GM18867 (cell line): ENCODE measurements around the gene CYS1.
"Not testable (repeated sequence)": the region's sequence is repeated elsewhere in the genome, so short reads cannot be mapped to it uniquely, and the experiment has no call there.

ENCODE experiments used
- ATAC-seq: cut with Tn5 transposase; IDR thresholded peaks from one replicate; pipeline ENCODE4 v1.9.1; 2021; ENCODE audit warnings: mild to moderate bottlenecking, moderate library complexity; ENCODE audit not compliant: unreplicated experiment

CYS1 gene

DNA sequence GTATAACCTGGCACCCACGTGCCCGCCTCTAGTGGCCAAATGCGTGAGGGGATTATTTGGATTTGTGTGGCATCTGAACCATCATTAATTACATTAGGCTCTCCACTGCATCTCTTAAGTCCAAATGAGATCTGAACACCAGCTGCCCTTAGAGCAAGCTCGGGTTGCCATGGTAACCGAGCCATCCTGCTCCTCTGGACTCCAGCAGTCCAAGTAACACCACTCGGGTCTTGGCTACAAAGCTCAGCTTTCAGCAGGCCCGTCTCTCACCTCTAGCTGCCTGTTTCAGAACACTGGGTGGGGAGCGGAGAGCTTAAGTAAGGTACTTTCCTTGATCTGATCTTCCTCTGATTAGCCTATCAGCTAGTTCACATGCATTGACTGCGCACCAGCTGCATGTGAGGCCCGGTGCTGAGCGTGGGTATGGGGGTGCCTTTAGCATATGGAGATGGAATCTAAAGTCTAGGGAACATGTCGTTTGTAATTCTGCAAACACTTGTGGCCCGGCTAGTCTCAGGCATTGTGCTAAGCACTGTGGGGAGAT is 14.1 kb upstream of the CYS1 start:
- ATAC-seq: no peak

- not testable (repeated sequence) for ATAC-seq
These were observed 11.7 kb upstream of the CYS1 start for GRCh38 chr2:10091889-10092244.

DNA sequence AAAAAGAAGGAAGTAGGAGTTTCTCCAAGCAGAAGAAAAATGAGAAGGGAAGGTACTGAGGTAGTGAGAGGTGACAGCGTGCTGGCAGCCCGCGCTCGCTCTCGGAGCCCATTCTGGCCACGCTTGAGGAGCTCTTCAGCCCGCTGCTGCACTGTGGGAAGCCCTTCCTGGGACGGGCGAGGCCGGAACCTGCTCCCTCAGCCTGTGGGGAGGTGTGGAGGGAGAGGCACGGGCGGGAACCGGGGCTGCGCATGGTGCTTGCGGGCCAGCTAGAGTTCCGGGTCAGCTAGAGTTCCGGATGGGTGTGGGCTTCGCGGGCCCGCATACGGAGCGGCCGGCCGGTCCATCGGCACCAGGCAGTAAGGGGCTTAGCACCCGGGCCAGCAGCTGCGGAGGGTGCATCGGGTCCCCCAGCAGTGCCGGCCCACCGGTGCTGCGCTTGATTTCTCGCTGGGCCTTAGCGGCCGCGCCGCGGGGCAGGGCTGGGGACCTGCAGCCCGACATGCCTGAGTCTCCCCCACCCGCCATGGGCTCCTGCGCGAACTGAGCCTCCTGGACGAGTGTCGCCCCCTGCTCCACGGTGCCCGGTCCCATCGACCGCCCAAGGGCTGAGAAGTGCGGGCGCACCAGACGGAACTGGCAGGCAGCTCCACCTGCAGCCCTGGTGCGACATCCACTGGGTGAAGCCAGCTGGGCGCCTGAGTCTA is 11.1 kb upstream of the CYS1 start:
- ATAC-seq: no peak

DNA sequence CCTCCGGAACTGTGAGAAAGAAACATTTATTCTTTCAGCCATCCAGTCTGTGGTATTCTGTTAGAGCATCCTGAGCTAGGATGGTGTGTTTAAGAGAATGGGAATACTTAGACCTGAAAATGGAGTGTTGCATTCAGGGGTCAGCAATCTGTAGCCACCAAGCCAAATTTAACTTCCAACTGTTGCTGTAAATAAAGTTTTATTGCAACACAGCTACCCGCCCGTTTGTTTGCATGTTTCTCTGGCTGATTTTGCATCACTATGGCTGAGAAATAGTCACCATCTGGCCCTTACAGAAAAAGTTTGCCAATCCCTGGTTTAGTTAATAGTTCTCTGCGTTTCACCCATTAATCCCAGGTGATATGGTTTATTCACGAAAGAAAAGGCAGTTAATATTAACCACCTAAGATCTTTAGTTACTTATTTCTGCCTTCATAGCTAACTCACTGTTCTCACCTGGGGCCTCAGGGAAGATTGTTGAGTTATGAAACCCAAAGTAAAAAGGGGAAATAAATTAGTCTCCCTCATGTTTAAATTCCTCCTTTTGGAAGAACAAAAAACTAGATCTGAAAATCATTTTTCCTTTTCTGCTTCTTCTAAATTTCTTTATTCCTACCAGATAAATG is 9.5 kb upstream of the CYS1 start:
- no peak for ATAC-seq

DNA sequence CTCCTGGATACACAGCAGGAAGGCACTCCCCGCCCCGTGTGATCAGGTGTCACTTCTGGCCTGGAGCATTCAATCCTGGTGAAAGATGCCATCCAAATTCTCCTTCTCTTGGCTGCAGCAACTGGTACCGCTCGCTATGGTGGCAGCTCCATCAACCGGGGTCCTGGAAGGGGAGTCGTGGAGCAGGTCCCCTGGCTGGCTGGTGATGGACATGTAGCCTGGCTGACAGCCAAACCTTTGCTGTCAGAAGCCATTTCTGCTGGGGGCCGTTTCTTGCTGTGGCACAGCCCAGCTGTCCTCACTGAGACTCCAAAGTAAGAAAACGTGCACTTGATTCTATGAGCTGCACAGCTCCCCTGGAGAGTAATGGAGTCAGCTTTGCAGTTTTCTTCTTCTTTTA is 7.1 kb upstream of the CYS1 start:
- no peak for ATAC-seq

GRCh38 chr2:10086950-10087349 is 6.7 kb upstream of the CYS1 start:
- ATAC-seq: no peak

DNA sequence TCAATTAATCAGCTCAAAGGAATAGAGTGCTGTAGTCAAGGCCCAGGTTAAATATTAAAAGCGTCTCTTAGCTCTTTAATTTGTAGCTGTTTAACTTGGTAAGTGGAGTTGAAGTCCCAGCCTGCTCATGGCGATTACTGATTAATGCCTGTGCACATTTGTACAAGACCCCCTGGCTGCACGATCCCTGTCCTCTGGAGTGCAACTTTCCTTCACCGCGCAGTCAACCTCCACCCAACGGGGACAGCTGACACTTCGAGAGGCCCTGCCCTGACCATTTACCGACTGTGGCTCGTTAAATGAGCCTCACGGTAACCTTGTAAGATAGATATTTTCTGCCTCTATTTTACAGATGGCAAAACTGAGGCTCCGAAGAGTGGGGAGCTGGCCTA is 5.5 kb upstream of the CYS1 start:
- no peak for ATAC-seq

- ATAC-seq: no peak
These were observed 4.9 kb upstream of the CYS1 start for GRCh38 chr2:10085043-10085667.

GRCh38 chr2:10084223-10084865 is 4.1 kb upstream of the CYS1 start:
- ATAC-seq: peak; percentile 7

- ATAC-seq: peak; percentile 40
These were observed 3.5 kb upstream of the CYS1 start for GRCh38 chr2:10083692-10084211.

DNA sequence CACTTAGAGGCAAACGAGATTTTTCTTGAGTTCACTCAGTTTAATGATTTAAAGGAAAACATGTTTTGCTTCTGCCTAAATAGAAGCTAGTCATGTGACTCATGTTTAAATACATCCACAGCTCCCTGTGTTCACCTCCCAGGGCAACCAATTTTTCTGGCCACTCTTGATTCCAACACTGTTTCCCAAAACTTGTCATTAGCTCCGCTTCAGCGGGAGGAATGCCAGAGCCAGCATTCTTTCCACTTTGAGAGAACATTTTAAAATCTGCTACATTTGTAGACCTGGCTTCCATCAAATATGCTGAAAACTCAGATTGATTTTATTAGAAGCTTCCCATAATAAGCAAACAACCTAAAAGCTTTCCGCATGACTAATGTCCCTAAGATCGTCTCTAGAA is 2.8 kb upstream of the CYS1 start:
- ATAC-seq: no peak

DNA sequence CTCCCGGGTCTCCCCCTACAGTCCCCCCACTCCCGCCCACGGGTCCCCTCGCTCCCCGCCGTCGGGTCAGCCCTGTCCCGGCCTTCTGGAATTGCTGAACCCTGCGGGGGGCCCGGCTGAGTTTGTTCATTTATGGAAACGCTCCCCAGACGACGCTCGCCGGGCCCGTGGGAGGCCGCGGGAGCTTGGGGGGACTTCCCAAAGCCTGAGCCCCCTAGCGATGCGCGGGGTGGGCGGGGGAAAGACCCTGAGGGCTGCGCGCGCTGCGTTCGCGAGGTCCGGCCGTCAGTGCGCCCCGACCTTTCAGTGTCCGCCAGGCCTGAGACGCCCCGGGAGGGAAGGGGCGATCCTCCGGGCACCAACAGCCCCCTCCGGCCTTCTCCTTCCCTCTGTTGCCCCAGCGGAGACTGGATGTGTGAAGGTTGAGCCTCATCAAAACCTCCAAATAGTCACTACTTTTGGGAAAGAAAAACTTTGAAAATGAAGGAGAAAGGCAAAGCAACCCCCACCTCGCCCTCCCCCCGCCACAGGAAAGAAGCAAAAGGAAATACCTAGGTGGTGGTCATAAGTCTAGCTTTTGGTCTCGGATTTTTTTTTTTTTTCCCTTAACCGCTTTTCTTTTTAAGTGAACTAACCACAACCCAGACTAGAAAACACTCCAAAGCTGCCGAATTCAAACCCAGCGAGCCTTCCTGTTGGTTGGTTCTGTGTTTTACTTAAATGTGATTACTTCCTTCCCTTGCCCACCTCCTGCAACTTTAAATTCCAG is 509 bp upstream of the CYS1 start:
- peak; percentile 11 for ATAC-seq

GRCh38 chr2:10079266-10079869 is 843 bp downstream of the CYS1 start:
- peak; percentile 12 for ATAC-seq

DNA sequence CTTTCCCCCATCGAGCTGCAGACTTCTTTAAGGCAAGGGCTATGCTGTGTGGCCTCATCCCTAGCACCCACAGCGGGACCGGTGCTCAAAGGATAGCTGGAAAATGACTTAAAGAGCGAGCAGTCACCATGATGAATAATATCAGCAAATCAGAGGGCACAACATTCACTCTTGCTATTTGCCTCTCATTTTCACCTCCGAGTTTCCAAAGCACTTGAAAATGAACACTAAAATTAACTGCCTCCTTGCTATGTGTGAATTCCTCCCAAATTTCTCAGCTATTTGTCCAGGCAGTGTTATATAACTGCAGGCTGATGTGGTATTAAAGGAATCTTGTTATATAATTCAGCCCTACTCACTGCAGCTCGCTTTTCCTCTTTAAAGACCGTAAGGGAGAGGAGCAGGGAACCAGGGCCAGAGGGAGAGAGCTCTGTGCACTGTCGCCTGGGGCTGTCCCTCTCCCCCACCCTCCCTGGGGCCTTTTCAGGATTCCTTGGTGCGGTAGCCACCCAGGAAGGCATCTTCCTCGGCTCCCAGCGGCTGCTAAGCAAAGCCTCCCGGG is 1.4 kb downstream of the CYS1 start:
- no peak for ATAC-seq

GRCh38 chr2:10078001-10078400 is 2.2 kb downstream of the CYS1 start:
- ATAC-seq: no peak

GRCh38 chr2:10076988-10077527 is 3.2 kb downstream of the CYS1 start:
- ATAC-seq: no peak

DNA sequence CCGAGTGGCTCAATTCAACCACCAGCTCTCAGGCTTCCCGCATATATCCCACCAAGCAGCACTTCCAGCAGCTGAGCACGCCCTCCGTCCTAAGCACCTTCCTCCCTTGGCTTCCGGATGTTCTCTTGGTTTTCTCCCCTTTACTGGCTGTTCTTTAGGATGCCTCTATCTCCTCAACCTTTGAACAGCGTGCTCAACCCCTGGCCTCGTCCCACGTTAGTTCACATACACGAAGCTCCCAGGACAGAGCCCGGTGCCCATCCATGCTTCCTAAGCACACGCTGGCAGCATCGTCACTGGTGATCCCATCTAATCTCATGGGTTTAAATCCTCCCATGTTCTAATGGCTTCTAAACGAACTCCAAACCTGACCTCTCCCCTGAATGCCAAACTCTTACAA is 3.7 kb downstream of the CYS1 start:
- ATAC-seq: no peak

DNA sequence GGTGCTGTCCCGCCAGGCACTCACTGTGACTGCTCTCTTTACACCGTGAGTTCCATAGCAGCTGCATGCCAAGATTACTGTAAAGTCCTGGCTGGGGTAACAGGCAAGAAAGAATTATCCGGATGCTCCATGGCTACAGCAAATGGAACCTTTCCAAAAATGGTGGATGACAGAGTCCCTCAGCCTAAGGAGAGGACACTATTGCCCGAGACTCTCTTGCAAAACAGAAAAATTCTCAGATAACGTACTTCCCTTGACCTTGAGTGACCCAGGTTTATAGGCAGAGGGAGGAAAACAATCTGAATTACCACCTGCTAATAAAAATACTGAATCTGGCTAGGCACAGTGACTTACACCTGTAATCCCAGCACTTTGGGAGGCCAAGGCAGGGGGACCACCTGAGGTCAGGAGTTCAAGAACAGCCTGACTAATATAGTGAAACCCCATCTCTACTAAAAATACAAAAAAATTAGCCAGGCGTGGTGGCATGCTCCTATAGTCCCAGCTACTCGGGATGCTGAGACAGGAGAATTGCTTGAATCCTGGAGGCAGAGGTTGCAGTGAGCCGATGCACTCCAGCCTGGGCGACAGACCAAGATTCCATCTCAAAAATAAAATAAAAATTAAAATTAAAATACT is 4.5 kb downstream of the CYS1 start:
- ATAC-seq: no peak

DNA sequence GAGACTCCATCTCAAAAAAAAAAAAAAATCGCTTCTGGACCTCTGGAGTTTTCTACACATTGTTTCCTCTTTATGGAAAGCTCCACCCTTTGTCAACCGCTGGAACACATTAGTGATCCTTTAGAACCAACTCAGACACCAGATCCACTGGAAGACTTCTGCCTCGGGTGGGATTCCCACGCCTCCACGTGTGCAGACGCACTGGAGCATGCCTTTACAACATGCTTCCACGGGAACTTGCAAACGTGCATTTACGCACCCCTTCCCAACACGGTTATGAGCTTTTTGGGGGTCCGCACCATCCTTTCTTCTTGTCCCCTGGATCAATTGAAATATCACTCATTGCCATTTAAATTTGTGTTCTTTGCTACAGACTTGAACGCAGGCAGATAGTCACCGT is 5.1 kb downstream of the CYS1 start:
- no peak for ATAC-seq
